A549 (cell line): Measurements from ENCODE around the gene OR51B2. TPM values are rescaled to one million over a fixed set of nuclear protein-coding genes. Genes with fewer than 3 reads are reported as not detected.

Experiments used
- ATAC-seq, 2 experiments: fragments of 200-7000 bp in 1 of 2; fragments of >200 bp in 1 of 2; cut with Nextera tagmentation in 1 of 2; cut with Tn5 transposase in 1 of 2; 3 replicates each; pipeline versions ENCODE4 v1.8.0 to v1.9.1; 2018 to 2020; ENCODE audit warnings: mild to moderate bottlenecking in 1 of 2, moderate library complexity in 1 of 2
- CTCF ChIA-PET: fragments of 300-600 bp; sonication (Branson Sonifier 250); formaldehyde crosslinking; extraction: SDS; loops from one replicate; lab custom pipeline; 2021; ENCODE audit warnings: antibody characterized with exemption, inconsistent platforms; lab: Yijun Ruan, JAX
- POLR2A ChIA-PET: fragments of 350-600 bp; formaldehyde crosslinking; extraction: SDS; loops from one replicate; lab custom pipeline; 2021; ENCODE audit warnings: antibody characterized with exemption, inconsistent platforms; lab: Yijun Ruan, JAX
- DNase-seq, 2 experiments: peaks; one replicate each; pipeline versions ENCODE4 v3.0.0 to v3.0.0-alpha.2; 2011 to 2016; ENCODE audit warnings: low read depth in 1 of 2, low spot score in 1 of 2
- FAIRE-seq: peaks from 2 replicates; lab custom pipeline; 2011; peaks lifted over from hg19 to GRCh38; lab: Jason Lieb, UNC
- H3K27ac ChIP-seq, 2 experiments: fragments of >200 bp; sonication (Bioruptor Twin); formaldehyde crosslinking; 3 replicates each; pipeline ENCODE4 v1.5.1; 2016 to 2017
- H3K4me1 ChIP-seq: fragments of >200 bp; sonication (Bioruptor Twin); formaldehyde crosslinking; 3 replicates; pipeline ENCODE4 v1.6.1; 2016
- H3K4me2 ChIP-seq: fragments of >200 bp; sonication (Bioruptor Twin); formaldehyde crosslinking; 3 replicates; pipeline ENCODE4 v1.6.1; 2016
- H3K4me3 ChIP-seq: fragments of >200 bp; sonication (Bioruptor Twin); formaldehyde crosslinking; 3 replicates; pipeline ENCODE4 v1.5.1; 2016
- H3K9me3 ChIP-seq: fragments of >200 bp; sonication (Bioruptor Twin); formaldehyde crosslinking; 3 replicates; pipeline ENCODE4 v1.6.1; 2016
- CBX2 ChIP-seq: fragments of 200-600 bp; sonication (generic); IDR thresholded peaks from 2 replicates; pipeline ENCODE4 v1.6.1; 2016; ENCODE audit warnings: low read depth, mild to moderate bottlenecking, borderline replicate concordance
- CBX8 ChIP-seq: fragments of 200-600 bp; sonication (generic); IDR thresholded peaks from 2 replicates; pipeline ENCODE4 v1.6.1; 2016
- CHD4 ChIP-seq: fragments of 200-600 bp; sonication (generic); IDR thresholded peaks from 2 replicates; pipeline ENCODE4 v1.6.1; 2016; ENCODE audit warnings: antibody characterized with exemption, mild to moderate bottlenecking, borderline replicate concordance
- EHF ChIP-seq: fragments of 250-450 bp; sonication (Bioruptor Pico); IDR thresholded peaks from 2 replicates; pipeline ENCODE4 v1.5.0; 2020; ENCODE audit warnings: mild to moderate bottlenecking
- ESRRA ChIP-seq: fragments of 150-350 bp; IDR thresholded peaks from 2 replicates; pipeline ENCODE4 v1.6.1; 2014; ENCODE audit warnings: mild to moderate bottlenecking, low read length, borderline replicate concordance
- FOSL2 ChIP-seq, 2 experiments: fragments of 450-650 bp in 1 of 2; fragments of >200 bp in 1 of 2; sonication (Bioruptor Twin) in 1 of 2; formaldehyde crosslinking; IDR thresholded peaks; 2 replicates each; pipeline versions ENCODE4 v1.5.0 to v1.6.1; 2016 to 2020; ENCODE audit warnings: mild to moderate bottlenecking in 1 of 2, moderate library complexity in 1 of 2
- FOXS1 ChIP-seq: fragments of 250-450 bp; sonication (Bioruptor Pico); IDR thresholded peaks from 2 replicates; pipeline ENCODE4 v1.5.0; 2020; ENCODE audit warnings: mild to moderate bottlenecking, moderate library complexity
- GATA3 ChIP-seq: IDR thresholded peaks from 2 replicates; pipeline ENCODE4 v1.6.1; 2012; ENCODE audit warnings: borderline replicate concordance
- HOXB13 ChIP-seq: fragments of 250-450 bp; sonication (Bioruptor Pico); IDR thresholded peaks from 2 replicates; pipeline ENCODE4 v1.5.0; 2020; ENCODE audit warnings: low read depth, mild to moderate bottlenecking, moderate library complexity
- KDM1A ChIP-seq: fragments of 200-600 bp; sonication (generic); IDR thresholded peaks from 2 replicates; pipeline ENCODE4 v1.6.1; 2016; ENCODE audit warnings: low read depth, mild to moderate bottlenecking
- KDM5A ChIP-seq: fragments of 200-600 bp; sonication (generic); IDR thresholded peaks from 2 replicates; pipeline ENCODE4 v1.6.1; 2016; ENCODE audit warnings: antibody characterized with exemption, mild to moderate bottlenecking
- MAFK ChIP-seq: fragments of 450-650 bp; IDR thresholded peaks from 2 replicates; pipeline ENCODE4 v1.6.1; 2014; ENCODE audit not compliant: partially characterized antibody
- MYC ChIP-seq: IDR thresholded peaks from 2 replicates; pipeline ENCODE4 v1.6.1; 2012; ENCODE audit warnings: mild to moderate bottlenecking, inconsistent platforms, low read length, improper control_type of control experiment, borderline replicate concordance
- NPAS2 ChIP-seq: fragments of 250-450 bp; sonication (Bioruptor Pico); IDR thresholded peaks from 2 replicates; pipeline ENCODE4 v1.8.0; 2022; ENCODE audit warnings: mild to moderate bottlenecking, moderate library complexity, borderline replicate concordance
- NR3C1 ChIP-seq: fragments of >200 bp; sonication (Bioruptor Twin); formaldehyde crosslinking; IDR thresholded peaks from 3 replicates; pipeline ENCODE4 v1.6.1; 2017
- PHF8 ChIP-seq: fragments of 200-600 bp; sonication (generic); IDR thresholded peaks from 2 replicates; pipeline ENCODE4 v1.6.1; 2016; ENCODE audit warnings: low read depth, mild to moderate bottlenecking, antibody characterized with exemption, moderate library complexity, borderline replicate concordance
- POLR2AphosphoS2 ChIP-seq: conservative IDR thresholded peaks from 2 replicates; pipeline ENCODE4 v1.6.1; 2012; ENCODE audit warnings: low read length, improper control_type of control experiment, inconsistent platforms
- RAD21 ChIP-seq, 2 experiments: fragments of >200 bp in 1 of 2; sonication (Bioruptor Twin) in 1 of 2; formaldehyde crosslinking in 1 of 2; IDR thresholded peaks in 1 of 2; conservative IDR thresholded peaks in 1 of 2; 2 replicates in 1 of 2; 3 replicates in 1 of 2; pipeline ENCODE4 v1.6.1; 2012 to 2018; ENCODE audit warnings: inconsistent platforms in 1 of 2
- RARB ChIP-seq: fragments of 250-450 bp; sonication (Bioruptor Pico); IDR thresholded peaks from 2 replicates; pipeline ENCODE4 v1.8.0; 2021; ENCODE audit warnings: mild to moderate bottlenecking, moderate library complexity
- RCOR1 ChIP-seq: fragments of 150-350 bp; IDR thresholded peaks from 2 replicates; pipeline ENCODE4 v1.6.1; 2014; ENCODE audit warnings: antibody characterized with exemption, low read length, low read depth
- RFX5 ChIP-seq: fragments of 450-650 bp; IDR thresholded peaks from 2 replicates; pipeline ENCODE4 v1.7.1; 2014; ENCODE audit warnings: antibody characterized with exemption, mild to moderate bottlenecking, moderate library complexity
- RNF2 ChIP-seq: fragments of 200-600 bp; sonication (generic); IDR thresholded peaks from 2 replicates; pipeline ENCODE4 v1.6.1; 2016; ENCODE audit warnings: low read depth, mild to moderate bottlenecking, antibody characterized with exemption, moderate library complexity, borderline replicate concordance
- SREBF2 ChIP-seq: fragments of 450-650 bp; IDR thresholded peaks from 2 replicates; pipeline ENCODE4 v1.6.1; 2014; ENCODE audit warnings: mild to moderate bottlenecking, moderate library complexity
- TFCP2L1 ChIP-seq: fragments of 250-450 bp; sonication (Bioruptor Pico); IDR thresholded peaks from 2 replicates; pipeline ENCODE4 v1.5.0; 2021; ENCODE audit warnings: mild to moderate bottlenecking
- TP53 ChIP-seq: fragments of 250-450 bp; sonication (Bioruptor Pico); IDR thresholded peaks from 2 replicates; pipeline ENCODE4 v1.5.0; 2021; ENCODE audit warnings: mild to moderate bottlenecking, moderate library complexity
- ZSCAN20 ChIP-seq: fragments of 250-450 bp; sonication (Bioruptor Pico); IDR thresholded peaks from 2 replicates; pipeline ENCODE4 v1.8.0; 2022; ENCODE audit warnings: mild to moderate bottlenecking, moderate library complexity
- WGBS: methylation state at CpG from one replicate; pipeline ENCODE4 v1.1.6; 2017; ENCODE audit errors: missing lambda C conversion rate; 5-methylcytosine and 5-hydroxymethylcytosine counted together
- polyA plus RNA-seq, 4 experiments: library from polyadenylated mRNA; depleted of rRNA in 3 of 4; stranded (reverse); fragments of >200 nt; fragmentation: RNase III in 1 of 4; extraction: RNeasy Plus Mini Kit Qiagen cat#74134 plus additional on column Dnase treatment in 1 of 4; gene quantifications; 2 replicates in 3 of 4; 3 replicates in 1 of 4; pipeline ENCODE4 v1.2.3, GENCODE V29; 2011 to 2017
- TF ChIP-seq, protein P1 (sequence below): IDR thresholded peaks from 2 replicates; pipeline ENCODE4 v1.6.1; 2012; ENCODE audit warnings: low read depth, borderline replicate concordance
- TF ChIP-seq, protein P2 (sequence below): IDR thresholded peaks from 2 replicates; pipeline ENCODE4 v1.6.1; 2012
- TF ChIP-seq, protein P3 (sequence below): fragments of >200 bp; sonication (Bioruptor Twin); formaldehyde crosslinking; IDR thresholded peaks from 3 replicates; pipeline ENCODE4 v1.6.1; 2016
- TF ChIP-seq, protein P4 (sequence below): fragments of 450-650 bp; IDR thresholded peaks from 2 replicates; pipeline ENCODE4 v1.6.1; 2014; ENCODE audit warnings: antibody characterized with exemption
- TF ChIP-seq, protein P5 (sequence below): fragments of 250-450 bp; sonication (Bioruptor Pico); IDR thresholded peaks from 2 replicates; pipeline ENCODE4 v1.5.0; 2020; ENCODE audit warnings: low read depth, mild to moderate bottlenecking, moderate library complexity

The OR51B2 gene
- polyA plus RNA-seq, 2 of the 4 experiments (the other 2 are of a cell fraction): not detected

DNA sequence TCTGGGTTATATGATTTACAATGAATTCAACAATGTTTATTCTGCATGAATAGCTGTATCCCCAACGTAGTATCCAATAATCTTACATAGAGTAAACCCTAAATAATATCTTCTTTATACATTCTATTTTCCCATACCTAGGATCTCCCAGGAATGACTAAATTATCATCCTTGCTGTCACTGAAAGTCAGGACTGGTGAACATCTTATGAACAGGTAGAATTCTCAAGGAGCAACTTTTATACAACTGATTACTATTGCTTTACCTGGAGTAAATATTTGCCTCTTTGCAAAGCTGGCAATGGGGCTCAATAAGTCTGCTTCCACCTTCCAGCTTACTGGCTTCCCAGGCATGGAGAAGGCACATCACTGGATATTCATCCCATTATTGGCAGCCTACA is 27.1 kb upstream of the OR51B2 start, which contains the start of gene OR51B6:
TSS of gene OR51B6 (plus strand) at position 301 of the 400 bp plus-strand sequence. CDS start at position 301, 0 bp downstream.
- Histone ChIP-seq H3K4me2 (no peak within 1 kb of the TSS), H3K4me1 (no peaks in the 10 kb centered on the region), H3K4me3 (no peak within 1 kb of the TSS), H3K9me3 (no peaks in the 10 kb centered on the region), H3K27ac (no peak within 1 kb of the TSS)
- no peak for DNase-seq
- no peak for FAIRE-seq
- TF ChIP-seq POLR2AphosphoS2 (no peak), GATA3 (no peak), SREBF2 (no peak), KDM1A (no peak), RAD21 (conservative IDR thresholded peaks at IDR 0.05 in 1 of 2, IDR thresholded peaks at IDR 0.05 in 1 of 2) (no peak), KDM5A (no peak), RCOR1 (no peak), MYC (no peak), HOXB13 (CRISPR knock-in tag) (no peak), NR3C1 (no peak), RFX5 (no peak), FOSL2 (IDR thresholded peaks at IDR 0.05) (no peak), FOSL2 (CRISPR knock-in tag; IDR thresholded peaks at IDR 0.05) (no peak)
- TF ChIP-seq, protein P1, sequence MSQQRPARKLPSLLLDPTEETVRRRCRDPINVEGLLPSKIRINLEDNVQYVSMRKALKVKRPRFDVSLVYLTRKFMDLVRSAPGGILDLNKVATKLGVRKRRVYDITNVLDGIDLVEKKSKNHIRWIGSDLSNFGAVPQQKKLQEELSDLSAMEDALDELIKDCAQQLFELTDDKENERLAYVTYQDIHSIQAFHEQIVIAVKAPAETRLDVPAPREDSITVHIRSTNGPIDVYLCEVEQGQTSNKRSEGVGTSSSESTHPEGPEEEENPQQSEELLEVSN: no peak
- TF ChIP-seq, protein P2, sequence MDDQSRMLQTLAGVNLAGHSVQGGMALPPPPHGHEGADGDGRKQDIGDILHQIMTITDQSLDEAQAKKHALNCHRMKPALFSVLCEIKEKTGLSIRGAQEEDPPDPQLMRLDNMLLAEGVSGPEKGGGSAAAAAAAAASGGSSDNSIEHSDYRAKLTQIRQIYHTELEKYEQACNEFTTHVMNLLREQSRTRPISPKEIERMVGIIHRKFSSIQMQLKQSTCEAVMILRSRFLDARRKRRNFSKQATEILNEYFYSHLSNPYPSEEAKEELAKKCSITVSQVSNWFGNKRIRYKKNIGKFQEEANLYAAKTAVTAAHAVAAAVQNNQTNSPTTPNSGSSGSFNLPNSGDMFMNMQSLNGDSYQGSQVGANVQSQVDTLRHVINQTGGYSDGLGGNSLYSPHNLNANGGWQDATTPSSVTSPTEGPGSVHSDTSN: no peak
- 0% methylated on average over 1 of the region's 1 CpG for WGBS
- POLR2A ChIA-PET: no interaction called here
- CTCF ChIA-PET: no interaction called here
- no peak for ATAC-seq

DNA sequence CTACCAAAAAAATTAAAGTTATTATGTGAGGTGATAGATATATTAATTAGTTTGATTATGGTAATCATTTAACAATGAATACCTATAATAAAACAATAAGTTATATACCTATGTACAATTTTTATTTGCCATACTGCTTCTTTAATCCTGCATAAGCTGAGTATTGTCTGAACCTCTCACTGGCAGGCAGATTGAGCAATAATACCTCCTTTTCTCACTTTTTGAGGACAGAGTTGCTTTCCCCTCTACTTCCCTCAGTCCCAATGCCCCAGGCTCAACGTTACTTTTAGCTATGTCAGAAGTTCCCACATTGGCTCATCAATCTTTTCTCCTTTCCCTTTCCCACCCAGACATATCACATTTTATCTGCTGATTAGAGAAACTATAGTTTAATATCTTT is 25.5 kb upstream of the OR51B2 start:
- FAIRE-seq (no peak), ATAC-seq (no peak), DNase-seq (no peak)
- H3K4me3 ChIP-seq: no peak overlapping the region
- H3K4me2 ChIP-seq: no peak overlapping the region
- POLR2A ChIA-PET: no interaction called here
- TF ChIP-seq, protein P3, sequence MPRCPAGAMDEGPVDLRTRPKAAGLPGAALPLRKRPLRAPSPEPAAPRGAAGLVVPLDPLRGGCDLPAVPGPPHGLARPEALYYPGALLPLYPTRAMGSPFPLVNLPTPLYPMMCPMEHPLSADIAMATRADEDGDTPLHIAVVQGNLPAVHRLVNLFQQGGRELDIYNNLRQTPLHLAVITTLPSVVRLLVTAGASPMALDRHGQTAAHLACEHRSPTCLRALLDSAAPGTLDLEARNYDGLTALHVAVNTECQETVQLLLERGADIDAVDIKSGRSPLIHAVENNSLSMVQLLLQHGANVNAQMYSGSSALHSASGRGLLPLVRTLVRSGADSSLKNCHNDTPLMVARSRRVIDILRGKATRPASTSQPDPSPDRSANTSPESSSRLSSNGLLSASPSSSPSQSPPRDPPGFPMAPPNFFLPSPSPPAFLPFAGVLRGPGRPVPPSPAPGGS: no peak
- no peak for TF ChIP-seq RARB
- TF ChIP-seq CBX2: no peak
- no peak for TF ChIP-seq GATA3
- TF ChIP-seq FOXS1: no peak
- TF ChIP-seq TFCP2L1 (CRISPR knock-in tag): no peak
- TF ChIP-seq EHF (CRISPR knock-in tag): no peak
- no peak for TF ChIP-seq ESRRA
- no peak for TF ChIP-seq NPAS2 (CRISPR knock-in tag)
- TF ChIP-seq, protein P4, sequence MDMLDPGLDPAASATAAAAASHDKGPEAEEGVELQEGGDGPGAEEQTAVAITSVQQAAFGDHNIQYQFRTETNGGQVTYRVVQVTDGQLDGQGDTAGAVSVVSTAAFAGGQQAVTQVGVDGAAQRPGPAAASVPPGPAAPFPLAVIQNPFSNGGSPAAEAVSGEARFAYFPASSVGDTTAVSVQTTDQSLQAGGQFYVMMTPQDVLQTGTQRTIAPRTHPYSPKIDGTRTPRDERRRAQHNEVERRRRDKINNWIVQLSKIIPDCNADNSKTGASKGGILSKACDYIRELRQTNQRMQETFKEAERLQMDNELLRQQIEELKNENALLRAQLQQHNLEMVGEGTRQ: no peak
- no peak for TF ChIP-seq MAFK
- TF ChIP-seq CHD4: no peak
- no peak for TF ChIP-seq HOXB13 (CRISPR knock-in tag)
- no peak for TF ChIP-seq KDM1A
- TF ChIP-seq ZSCAN20 (CRISPR knock-in tag): no peak
- no peak for TF ChIP-seq PHF8
- TF ChIP-seq RNF2: no peak
- TF ChIP-seq CBX8: no peak
- TF ChIP-seq, protein P5, sequence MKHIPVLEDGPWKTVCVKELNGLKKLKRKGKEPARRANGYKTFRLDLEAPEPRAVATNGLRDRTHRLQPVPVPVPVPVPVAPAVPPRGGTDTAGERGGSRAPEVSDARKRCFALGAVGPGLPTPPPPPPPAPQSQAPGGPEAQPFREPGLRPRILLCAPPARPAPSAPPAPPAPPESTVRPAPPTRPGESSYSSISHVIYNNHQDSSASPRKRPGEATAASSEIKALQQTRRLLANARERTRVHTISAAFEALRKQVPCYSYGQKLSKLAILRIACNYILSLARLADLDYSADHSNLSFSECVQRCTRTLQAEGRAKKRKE: no peak
- TF ChIP-seq TP53: no peak
- CTCF ChIA-PET: no interaction called here
- no peaks in the 10 kb centered on the region for H3K4me1 ChIP-seq
- WGBS: 0% methylated on average over 1 of the region's 1 CpG
- no peak overlapping the region for H3K27ac ChIP-seq
- no peaks in the 10 kb centered on the region for H3K9me3 ChIP-seq
